ENCODE measurements around the gene COL6A1. TPM values are rescaled to one million over a fixed set of nuclear protein-coding genes. Genes with fewer than 3 reads are reported as not detected.
"Not testable (repeated sequence)": the region's sequence is repeated elsewhere in the genome, so short reads cannot be mapped to it uniquely, and the experiment has no call there.

Gene COL6A1
- total RNA-seq, 2 donors from 2014 or later = 0.69 to 2.0 TPM

- H3K36me3 Mint-ChIP-seq (ENCODE audit: low read depth); ATAC-seq (replicated peaks); H3K4me1 Mint-ChIP-seq; H3K27ac Mint-ChIP-seq; H3K9me3 Mint-ChIP-seq; H3K4me3 Mint-ChIP-seq: not testable (repeated sequence)
- H3K27me3 Mint-ChIP-seq = peaks cover 32% of the 10 kb centered on the region
Measured at GRCh38 chr21:45952527-45952926, 29.0 kb upstream of the COL6A1 start.

DNA sequence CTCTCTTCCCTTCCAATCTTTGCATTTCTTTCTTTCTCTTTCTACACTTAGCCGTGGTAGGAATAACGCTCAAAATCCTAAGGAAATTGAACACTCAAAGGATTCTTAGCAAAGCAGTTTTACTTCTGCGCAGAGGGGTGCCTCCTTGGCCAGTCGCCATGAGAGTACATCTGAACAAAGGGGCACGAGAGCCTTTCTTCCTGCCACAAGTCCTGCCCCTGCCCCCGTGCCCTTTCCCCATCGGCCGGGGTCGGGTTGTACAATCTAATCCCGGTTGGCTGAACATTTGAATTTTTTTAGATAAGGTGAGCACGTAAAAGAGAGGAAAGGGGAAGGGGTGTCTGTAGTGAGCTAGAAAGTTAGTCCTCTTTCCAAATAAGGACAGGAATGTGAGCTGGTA lies 28.6 kb upstream of the COL6A1 start:
- Mint-ChIP-seq H3K36me3 (ENCODE audit: low read depth) (no peaks in the 10 kb centered on the region), H3K4me1 (no peaks in the 10 kb centered on the region), H3K27ac (no peak overlapping the region), H3K27me3 (peaks cover 32% of the 10 kb centered on the region), H3K9me3 (no peaks in the 10 kb centered on the region), H3K4me3 (no peak overlapping the region)
- no peak for ATAC-seq (replicated peaks)

DNA sequence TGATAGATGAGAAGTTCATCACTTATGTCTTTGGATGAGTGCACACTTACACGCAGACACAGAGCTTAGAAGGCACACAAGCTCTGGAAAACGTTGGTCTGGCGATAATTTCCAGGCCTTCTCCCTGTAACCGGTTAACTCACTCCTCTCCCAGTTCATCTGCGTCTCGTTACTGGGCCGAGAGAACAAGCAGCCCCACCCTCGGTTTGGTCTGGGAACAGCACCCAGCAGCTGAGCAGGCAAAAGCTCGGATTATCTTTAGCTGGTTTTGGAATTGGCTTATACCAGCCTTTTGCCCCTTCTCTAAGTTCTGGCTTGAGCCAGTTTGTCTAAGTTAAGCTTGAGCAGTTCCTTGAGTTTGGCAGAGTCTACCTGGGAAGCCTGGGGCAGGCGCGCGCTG lies 27.3 kb upstream of the COL6A1 start:
- no peak overlapping the region for H3K27ac Mint-ChIP-seq
- H3K4me1 Mint-ChIP-seq = no peaks in the 10 kb centered on the region
- ATAC-seq (replicated peaks) = no peak
- H3K9me3 Mint-ChIP-seq = no peaks in the 10 kb centered on the region
- H3K27me3 Mint-ChIP-seq = peaks cover 32% of the 10 kb centered on the region
- H3K36me3 Mint-ChIP-seq (ENCODE audit: low read depth) = no peaks in the 10 kb centered on the region
- no peak overlapping the region for H3K4me3 Mint-ChIP-seq

GRCh38 chr21:45954921-45955320 lies 26.6 kb upstream of the COL6A1 start:
- H3K4me3 Mint-ChIP-seq = no peak overlapping the region
- H3K36me3 Mint-ChIP-seq (ENCODE audit: low read depth) = no peaks in the 10 kb centered on the region
- H3K27me3 Mint-ChIP-seq = peaks cover 33% of the 10 kb centered on the region
- H3K4me1 Mint-ChIP-seq = no peaks in the 10 kb centered on the region
- H3K27ac Mint-ChIP-seq = no peak overlapping the region
- ATAC-seq (replicated peaks) = no peak
- H3K9me3 Mint-ChIP-seq = no peaks in the 10 kb centered on the region

GRCh38 chr21:45957551-45957950 lies 24.0 kb upstream of the COL6A1 start:
- Mint-ChIP-seq H3K4me1 (no peaks in the 10 kb centered on the region), H3K27me3 (peaks cover 45% of the 10 kb centered on the region), H3K9me3 (peaks cover 8% of the 10 kb centered on the region), H3K4me3 (no peak overlapping the region), H3K36me3 (ENCODE audit: low read depth) (no peaks in the 10 kb centered on the region), H3K27ac (no peak overlapping the region)
- no peak for ATAC-seq (replicated peaks)

- H3K36me3 Mint-ChIP-seq (ENCODE audit: low read depth) = no peaks in the 10 kb centered on the region
- H3K4me3 Mint-ChIP-seq = no peak overlapping the region
- no peak for ATAC-seq (replicated peaks)
- peaks cover 40% of the 10 kb centered on the region for H3K27me3 Mint-ChIP-seq
- no peaks in the 10 kb centered on the region for H3K4me1 Mint-ChIP-seq
- H3K9me3 Mint-ChIP-seq = peaks cover 8% of the 10 kb centered on the region
- H3K27ac Mint-ChIP-seq = no peak overlapping the region
Measured at GRCh38 chr21:45957981-45958600, 23.5 kb upstream of the COL6A1 start.

- Mint-ChIP-seq H3K36me3 (ENCODE audit: low read depth) (no peaks in the 10 kb centered on the region), H3K4me1 (no peaks in the 10 kb centered on the region), H3K27ac (no peak overlapping the region), H3K9me3 (peaks cover 13% of the 10 kb centered on the region), H3K27me3 (peaks cover 43% of the 10 kb centered on the region), H3K4me3 (no peak overlapping the region)
- no peak for ATAC-seq (replicated peaks)
Measured at GRCh38 chr21:45959182-45959581, 22.4 kb upstream of the COL6A1 start.

DNA sequence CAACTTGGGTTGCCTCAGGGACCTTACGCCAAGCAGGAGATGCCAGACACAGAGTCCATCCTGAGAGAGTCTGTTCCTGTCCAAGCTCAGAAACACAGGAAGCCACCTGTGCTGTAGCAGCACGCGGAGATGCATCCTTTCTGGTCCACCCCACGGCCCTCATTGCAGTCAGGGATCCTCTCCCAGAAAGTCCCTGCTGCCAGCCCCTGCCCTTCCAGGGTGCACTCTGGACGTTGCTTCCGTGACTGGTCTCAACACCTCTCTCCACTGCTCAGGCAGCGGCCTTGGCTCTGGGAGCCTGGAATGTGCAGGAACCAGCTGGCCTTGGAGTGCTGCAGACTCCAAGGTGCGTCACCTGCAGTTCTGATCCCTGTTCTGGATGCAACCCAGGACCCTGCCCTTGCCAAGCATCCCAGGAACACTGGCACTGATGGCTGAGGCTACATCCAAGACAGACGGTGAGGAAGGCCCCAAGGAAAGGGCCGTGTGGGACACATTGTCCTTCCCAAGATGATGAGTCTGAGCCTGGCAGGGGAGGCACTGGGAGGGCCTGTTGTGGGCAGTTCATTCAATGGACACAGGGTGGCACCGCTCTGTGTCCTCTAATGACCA lies 21.7 kb upstream of the COL6A1 start:
- H3K36me3 Mint-ChIP-seq (ENCODE audit: low read depth) = no peaks in the 10 kb centered on the region
- no peak overlapping the region for H3K27ac Mint-ChIP-seq
- ATAC-seq (replicated peaks) = no peak
- no peaks in the 10 kb centered on the region for H3K4me1 Mint-ChIP-seq
- H3K9me3 Mint-ChIP-seq = peaks cover 14% of the 10 kb centered on the region
- H3K27me3 Mint-ChIP-seq = peaks cover 43% of the 10 kb centered on the region
- H3K4me3 Mint-ChIP-seq = no peak overlapping the region

- Mint-ChIP-seq H3K27me3 (peaks cover 32% of the 10 kb centered on the region), H3K9me3 (peaks cover 14% of the 10 kb centered on the region)
- not testable (repeated sequence) for ATAC-seq (replicated peaks); H3K27ac Mint-ChIP-seq; H3K4me1 Mint-ChIP-seq; H3K4me3 Mint-ChIP-seq; H3K36me3 Mint-ChIP-seq (ENCODE audit: low read depth)
Measured at GRCh38 chr21:45961408-45961807, 20.2 kb upstream of the COL6A1 start.

GRCh38 chr21:45962531-45963231 lies 18.9 kb upstream of the COL6A1 start:
- Mint-ChIP-seq H3K27ac (no peak overlapping the region), H3K27me3 (peaks cover 30% of the 10 kb centered on the region), H3K4me1 (no peaks in the 10 kb centered on the region), H3K4me3 (no peak overlapping the region), H3K36me3 (ENCODE audit: low read depth) (no peaks in the 10 kb centered on the region), H3K9me3 (peaks cover 14% of the 10 kb centered on the region)
- ATAC-seq (replicated peaks) = no peak

DNA sequence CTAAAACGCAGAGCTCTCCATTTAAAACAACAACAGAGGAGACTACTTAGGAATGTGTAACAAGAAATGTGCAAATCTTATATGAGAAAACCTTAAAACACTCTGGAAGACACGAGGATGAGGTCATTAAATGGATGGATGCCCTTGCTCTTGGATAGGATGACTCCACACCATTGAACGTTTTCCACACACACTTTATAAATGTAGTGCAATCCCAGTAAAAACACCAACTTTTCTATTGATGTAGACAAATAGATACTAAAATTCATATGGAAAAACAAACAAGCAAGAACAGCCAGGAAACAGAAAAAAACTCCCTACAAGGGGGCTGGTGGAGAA lies 18.4 kb upstream of the COL6A1 start:
- H3K27me3 Mint-ChIP-seq = peaks cover 30% of the 10 kb centered on the region
- peaks cover 14% of the 10 kb centered on the region for H3K9me3 Mint-ChIP-seq
- no peaks in the 10 kb centered on the region for H3K4me1 Mint-ChIP-seq
- no peak for ATAC-seq (replicated peaks)
- H3K4me3 Mint-ChIP-seq = no peak overlapping the region
- H3K36me3 Mint-ChIP-seq (ENCODE audit: low read depth) = no peaks in the 10 kb centered on the region
- H3K27ac Mint-ChIP-seq = no peak overlapping the region

GRCh38 chr21:45964649-45965048 lies 16.9 kb upstream of the COL6A1 start:
- ATAC-seq (replicated peaks) = no peak

GRCh38 chr21:45965084-45965809 lies 16.3 kb upstream of the COL6A1 start:
- no peak for ATAC-seq (replicated peaks)
- Mint-ChIP-seq H3K27ac (no peak overlapping the region), H3K36me3 (ENCODE audit: low read depth) (no peaks in the 10 kb centered on the region), H3K27me3 (peaks cover 24% of the 10 kb centered on the region), H3K4me3 (no peak overlapping the region), H3K9me3 (peaks cover 14% of the 10 kb centered on the region), H3K4me1 (no peaks in the 10 kb centered on the region)

More at GRCh38 chr21:45964649-45965048, 16.9 kb upstream of the COL6A1 start:
- Mint-ChIP-seq H3K4me1 (no peaks in the 10 kb centered on the region), H3K27me3 (peaks cover 24% of the 10 kb centered on the region), H3K4me3 (no peak overlapping the region), H3K27ac (no peak overlapping the region), H3K36me3 (ENCODE audit: low read depth) (no peaks in the 10 kb centered on the region), H3K9me3 (peaks cover 14% of the 10 kb centered on the region)

DNA sequence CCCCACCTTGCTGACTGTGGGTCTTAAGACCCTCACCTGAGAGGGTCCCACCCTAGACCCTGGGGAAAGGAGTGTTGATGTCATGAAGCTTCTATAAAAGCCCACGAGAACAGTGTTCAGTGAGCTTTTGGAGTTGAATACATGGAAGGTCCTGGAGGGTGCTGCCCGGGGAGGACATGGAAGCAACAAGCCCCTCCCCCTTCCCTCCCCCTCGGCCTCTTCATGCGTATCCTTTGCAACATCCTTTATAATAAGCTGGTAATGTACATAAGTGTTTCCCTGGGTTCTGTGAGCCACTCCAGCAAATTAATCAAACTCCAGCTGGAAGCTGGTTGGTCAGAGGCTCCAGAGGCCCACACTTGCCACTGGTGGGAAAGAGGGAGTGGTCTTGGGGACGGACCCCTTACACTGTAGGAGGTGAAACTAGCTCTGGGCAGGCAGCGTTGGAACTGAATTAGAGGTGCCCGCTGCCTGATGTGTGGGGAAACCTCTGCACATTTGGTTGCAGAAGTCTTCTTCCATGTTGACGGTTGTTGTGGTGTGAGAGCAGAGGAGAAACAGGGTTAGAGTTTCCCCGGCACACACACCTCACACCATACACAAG lies 14.7 kb upstream of the COL6A1 start:
- H3K4me1 Mint-ChIP-seq = no peaks in the 10 kb centered on the region
- no peak overlapping the region for H3K27ac Mint-ChIP-seq
- ATAC-seq (replicated peaks) = no peak
- H3K36me3 Mint-ChIP-seq (ENCODE audit: low read depth) = no peaks in the 10 kb centered on the region
- H3K27me3 Mint-ChIP-seq = peaks cover 13% of the 10 kb centered on the region
- no peak overlapping the region for H3K4me3 Mint-ChIP-seq
- peaks cover 12% of the 10 kb centered on the region for H3K9me3 Mint-ChIP-seq
